HG03354 (cell line): ENCODE measurements around the gene TRIM32.
"Not testable (repeated sequence)": the region's sequence is repeated elsewhere in the genome, so short reads cannot be mapped to it uniquely, and the experiment has no call there.

Experiments used
- ATAC-seq: cut with Tn5 transposase; IDR thresholded peaks from one replicate; pipeline ENCODE4 v1.9.1; 2021; ENCODE audit warnings: mild to moderate bottlenecking; ENCODE audit not compliant: unreplicated experiment, poor library complexity, severe bottlenecking

Gene TRIM32

DNA sequence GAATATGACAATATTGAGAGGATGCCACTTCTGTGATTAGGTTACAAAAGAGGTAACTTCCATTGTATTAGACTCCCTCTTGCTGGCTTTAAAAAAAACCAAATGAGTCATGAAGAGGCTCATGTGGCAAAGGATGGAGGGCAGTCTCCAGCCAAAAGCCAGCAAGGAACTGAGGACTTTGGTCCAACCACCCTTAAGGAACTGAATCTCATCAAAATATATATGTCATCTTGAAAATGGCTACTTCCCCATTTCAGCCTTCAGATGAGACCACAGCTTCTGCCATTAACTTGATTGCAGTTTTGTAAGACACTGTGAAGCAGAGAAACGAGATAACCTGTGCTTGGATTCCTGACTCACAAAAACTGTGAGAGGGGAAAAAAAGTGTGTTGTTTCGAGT, 15.5 kb upstream of the TRIM32 start:
- ATAC-seq: no peak

- ATAC-seq: no peak
Observed at GRCh38 chr9:116673375-116673774, 13.7 kb upstream of the TRIM32 start.

GRCh38 chr9:116674210-116674980, 12.7 kb upstream of the TRIM32 start:
- ATAC-seq: no peak

GRCh38 chr9:116683535-116683934, 3.6 kb upstream of the TRIM32 start:
- ATAC-seq: no peak

- no peak for ATAC-seq
Observed at GRCh38 chr9:116685166-116685565, 1.9 kb upstream of the TRIM32 start.

DNA sequence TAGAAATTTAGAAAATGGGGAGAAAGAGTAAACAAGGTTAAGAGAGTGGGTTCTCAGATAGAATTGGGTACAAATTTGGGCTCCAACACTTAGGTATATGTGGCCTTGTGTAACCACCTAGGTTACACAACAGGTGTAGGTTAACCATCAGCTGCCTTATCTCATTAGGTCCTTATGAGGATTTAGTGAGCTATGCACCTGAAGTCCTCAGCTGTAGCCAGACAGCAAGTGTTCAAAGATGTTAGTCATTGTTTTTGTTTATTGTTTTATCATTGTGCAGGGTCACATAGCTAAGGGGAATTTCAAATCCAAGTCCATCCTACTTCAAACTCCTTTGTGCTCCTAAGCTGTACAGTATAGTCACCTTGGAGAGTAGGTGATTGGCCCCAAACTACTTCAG, 970 bp upstream of the TRIM32 start:
- ATAC-seq: no peak

- ATAC-seq: peak; percentile 52
Observed at GRCh38 chr9:116686693-116687073, 422 bp upstream of the TRIM32 start.

GRCh38 chr9:116687754-116688135, 640 bp downstream of the TRIM32 start:
- no peak for ATAC-seq

GRCh38 chr9:116688806-116689485, 1.8 kb downstream of the TRIM32 start:
- no peak for ATAC-seq

- ATAC-seq: no peak
Observed at GRCh38 chr9:116689486-116690032, 2.5 kb downstream of the TRIM32 start.

GRCh38 chr9:116690805-116691204, 3.7 kb downstream of the TRIM32 start:
- ATAC-seq: not testable (repeated sequence)

GRCh38 chr9:116691607-116692006, 4.5 kb downstream of the TRIM32 start:
- ATAC-seq: no peak

GRCh38 chr9:116692616-116693015, 5.5 kb downstream of the TRIM32 start:
- no peak for ATAC-seq

GRCh38 chr9:116693233-116693731, 6.2 kb downstream of the TRIM32 start:
- peak; percentile 33 for ATAC-seq

- no peak for ATAC-seq
Observed at GRCh38 chr9:116694785-116695291, 7.7 kb downstream of the TRIM32 start.

DNA sequence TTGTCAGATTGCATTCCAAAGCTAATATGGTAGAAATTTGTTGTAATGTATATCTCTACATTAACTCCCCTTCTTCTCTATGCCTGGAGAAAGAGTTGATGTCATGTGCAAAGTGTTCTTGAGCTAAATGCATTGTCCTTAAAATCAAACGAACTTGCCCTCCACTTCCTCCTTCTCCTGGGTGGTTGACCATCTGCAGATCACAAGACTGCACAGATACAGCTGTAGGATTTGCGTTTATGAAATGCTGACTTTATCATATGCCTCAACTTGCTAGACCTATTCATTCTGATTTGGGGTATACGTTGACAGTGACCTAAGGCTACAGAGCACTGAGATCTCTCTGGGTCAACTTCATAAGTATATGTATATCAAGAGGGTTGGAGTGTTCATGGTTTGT, 8.3 kb downstream of the TRIM32 start:
- no peak for ATAC-seq

- no peak for ATAC-seq
Observed at GRCh38 chr9:116697362-116697761, 10.3 kb downstream of the TRIM32 start.

- no peak for ATAC-seq
Observed at GRCh38 chr9:116697887-116698286, 10.8 kb downstream of the TRIM32 start.

DNA sequence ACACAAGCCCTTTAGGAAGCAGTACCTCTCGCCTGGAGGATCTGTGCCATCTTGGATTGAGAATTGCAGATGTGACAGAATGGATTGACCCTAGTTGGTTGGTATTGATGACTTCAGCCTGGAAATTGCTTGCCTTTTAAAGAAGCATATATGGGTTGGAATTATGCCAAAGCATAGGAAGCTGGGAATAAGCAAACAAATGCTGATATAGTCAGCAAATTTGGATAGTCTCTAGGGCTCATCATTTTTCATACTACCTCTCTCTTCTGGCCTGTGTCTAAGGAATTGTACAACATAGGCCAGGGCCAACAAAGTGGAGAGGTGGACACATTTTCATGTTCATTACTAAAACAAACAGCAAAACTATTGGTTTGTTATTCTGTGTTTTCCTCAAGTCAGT, 13.2 kb downstream of the TRIM32 start:
- no peak for ATAC-seq

GRCh38 chr9:116700882-116701865, 14.1 kb downstream of the TRIM32 start:
- no peak for ATAC-seq
